H9 (cell line): ENCODE data around the gene ENO3. TPM values are rescaled to one million over a fixed set of nuclear protein-coding genes. Genes with fewer than 3 reads are reported as not detected.

Source experiments
- DNase-seq: peaks from one replicate; pipeline ENCODE4 v3.0.0-alpha.2; 2017
- H2AFZ ChIP-seq: one replicate; pipeline ENCODE4 v1.6.1; 2013; ENCODE audit warnings: mild to moderate bottlenecking, low read length, control low read depth, moderate library complexity
- H2AK5ac ChIP-seq: 2 replicates; pipeline ENCODE4 v1.6.1; 2013; ENCODE audit warnings: low read length, control low read depth, mixed read lengths; ENCODE audit not compliant: insufficient read length
- H2BK120ac ChIP-seq: one replicate; pipeline ENCODE4 v1.6.1; 2013; ENCODE audit warnings: low read depth, mild to moderate bottlenecking, low read length, control low read depth, inconsistent platforms; ENCODE audit not compliant: poor library complexity, severe bottlenecking
- H2BK12ac ChIP-seq: 2 replicates; pipeline ENCODE4 v1.6.1; 2013; ENCODE audit warnings: low read length, control low read depth, mixed read lengths, low read depth; ENCODE audit not compliant: insufficient read length
- H2BK15ac ChIP-seq: 2 replicates; pipeline ENCODE4 v1.6.1; 2013; ENCODE audit warnings: low read depth, low read length, control low read depth
- H2BK20ac ChIP-seq: one replicate; pipeline ENCODE4 v1.6.1; 2013; ENCODE audit warnings: low read depth, mild to moderate bottlenecking, low read length, control low read depth, inconsistent platforms; ENCODE audit not compliant: poor library complexity, severe bottlenecking
- H2BK5ac ChIP-seq: 2 replicates; pipeline ENCODE4 v1.6.1; 2013; ENCODE audit warnings: low read length, control low read depth, mixed read lengths; ENCODE audit not compliant: insufficient read length
- H3K14ac ChIP-seq: 2 replicates; pipeline ENCODE4 v1.6.1; 2013; ENCODE audit warnings: low read length, control low read depth; ENCODE audit not compliant: insufficient read depth
- H3K18ac ChIP-seq: 2 replicates; pipeline ENCODE4 v1.6.1; 2013; ENCODE audit warnings: low read depth, mild to moderate bottlenecking, mixed read lengths, low read length, control low read depth; ENCODE audit not compliant: insufficient read length
- H3K23ac ChIP-seq: 2 replicates; pipeline ENCODE4 v1.6.1; 2013; ENCODE audit warnings: low read length, control low read depth, mixed read lengths, low read depth; ENCODE audit not compliant: insufficient read length
- H3K23me2 ChIP-seq: 2 replicates; pipeline ENCODE4 v1.6.1; 2013; ENCODE audit warnings: low read depth, mild to moderate bottlenecking, mixed read lengths, low read length, control low read depth; ENCODE audit not compliant: insufficient read length, poor library complexity, severe bottlenecking
- H3K27ac ChIP-seq: 2 replicates; pipeline ENCODE4 v1.5.1; 2013; ENCODE audit warnings: low read length, control low read depth, mixed read lengths, low read depth; ENCODE audit not compliant: insufficient read length
- H3K27me3 ChIP-seq: 2 replicates; pipeline ENCODE4 v1.6.1; 2013; ENCODE audit warnings: low read length, control low read depth, inconsistent platforms; ENCODE audit not compliant: insufficient read depth
- H3K4ac ChIP-seq: 2 replicates; pipeline ENCODE4 v1.6.1; 2013; ENCODE audit warnings: low read depth, mild to moderate bottlenecking, control low read depth, inconsistent platforms, low read length, moderate library complexity
- H3K4me1 ChIP-seq: 2 replicates; pipeline ENCODE4 v1.6.1; 2013; ENCODE audit warnings: low read length, control low read depth, inconsistent platforms; ENCODE audit not compliant: insufficient read depth
- H3K4me2 ChIP-seq: 2 replicates; pipeline ENCODE4 v1.6.1; 2013; ENCODE audit warnings: low read length, control low read depth, mixed read lengths; ENCODE audit not compliant: insufficient read length, insufficient read depth
- H3K56ac ChIP-seq: 2 replicates; pipeline ENCODE4 v1.6.1; 2013; ENCODE audit warnings: low read depth, mild to moderate bottlenecking, mixed read lengths, low read length, control low read depth; ENCODE audit not compliant: insufficient read length
- H3K79me1 ChIP-seq: 2 replicates; pipeline ENCODE4 v1.6.1; 2013; ENCODE audit warnings: low read depth, mild to moderate bottlenecking, moderate library complexity, low read length, control low read depth, inconsistent platforms; ENCODE audit not compliant: insufficient read depth, poor library complexity, severe bottlenecking
- H3K79me2 ChIP-seq: 2 replicates; pipeline ENCODE4 v1.6.1; 2013; ENCODE audit warnings: low read length, control low read depth, inconsistent platforms; ENCODE audit not compliant: insufficient read depth
- H3K9ac ChIP-seq: 2 replicates; pipeline ENCODE4 v1.6.1; 2013; ENCODE audit warnings: low read length, control low read depth, mixed read lengths; ENCODE audit not compliant: insufficient read length; ENCODE audit errors: extremely low read depth
- H3K9me3 ChIP-seq: one replicate; pipeline ENCODE4 v1.6.1; 2013; ENCODE audit warnings: low read depth, low read length, inconsistent platforms; ENCODE audit not compliant: control insufficient read depth
- H3T11ph ChIP-seq: one replicate; pipeline ENCODE4 v1.6.1; 2013; ENCODE audit warnings: mild to moderate bottlenecking, low read length, control low read depth, inconsistent platforms
- H4K20me1 ChIP-seq: one replicate; pipeline ENCODE4 v1.6.1; 2013; ENCODE audit not compliant: control insufficient read depth, insufficient read length, insufficient read depth
- H4K5ac ChIP-seq: 2 replicates; pipeline ENCODE4 v1.6.1; 2013; ENCODE audit warnings: low read depth, mild to moderate bottlenecking, mixed read lengths, low read length, control low read depth; ENCODE audit not compliant: insufficient read length
- H4K8ac ChIP-seq: replicated peaks from 2 replicates; pipeline ENCODE4 v1.6.1; 2013; ENCODE audit warnings: low read length, control low read depth, mixed read lengths, low read depth; ENCODE audit not compliant: insufficient read length
- H4K91ac ChIP-seq: 2 replicates; pipeline ENCODE4 v1.6.1; 2013; ENCODE audit warnings: low read depth, mild to moderate bottlenecking, moderate library complexity, mixed read lengths, low read length, control low read depth; ENCODE audit not compliant: insufficient read length
- H3K27ac Mint-ChIP-seq, 3 experiments: 2 replicates in 2 of 3; 3 replicates in 1 of 3; pipeline ENCODE4 v1.8.0; 2020 to 2021; ENCODE audit warnings: mixed read lengths in 3 of 3, mild to moderate bottlenecking in 1 of 3, moderate library complexity in 1 of 3
- H3K27me3 Mint-ChIP-seq: 2 replicates; pipeline ENCODE4 v1.8.0; 2021; ENCODE audit warnings: low read depth, mild to moderate bottlenecking, moderate library complexity, mixed read lengths
- H3K36me3 Mint-ChIP-seq, 3 experiments: 2 replicates in 2 of 3; 3 replicates in 1 of 3; pipeline ENCODE4 v1.8.0; 2020 to 2021; ENCODE audit warnings: low read depth in 3 of 3, mixed read lengths in 3 of 3; ENCODE audit not compliant: insufficient read depth in 1 of 3
- H3K4me1 Mint-ChIP-seq, 2 experiments: 2 replicates each; pipeline ENCODE4 v1.8.0; 2020; ENCODE audit warnings: mixed read lengths in 2 of 2
- H3K4me3 Mint-ChIP-seq, 2 experiments: 2 replicates in 1 of 2; 3 replicates in 1 of 2; pipeline ENCODE4 v1.8.0; 2020 to 2021; ENCODE audit warnings: mild to moderate bottlenecking in 2 of 2, mixed read lengths in 2 of 2, moderate library complexity in 1 of 2
- H3K9me3 Mint-ChIP-seq, 2 experiments: 2 replicates in 1 of 2; 3 replicates in 1 of 2; pipeline ENCODE4 v1.8.0; 2020; ENCODE audit warnings: mild to moderate bottlenecking in 2 of 2, mixed read lengths in 2 of 2, moderate library complexity in 1 of 2
- CTCF ChIP-seq: fragments of 200-600 bp; sonication (generic); conservative IDR thresholded peaks from 3 replicates; pipeline ENCODE4 v1.8.0; 2021; ENCODE audit warnings: antibody characterized with exemption, mild to moderate bottlenecking
- WGBS: extraction: QIAGEN DNeasy Blood & Tissue Kit; methylation state at CpG from one replicate; pipeline ENCODE4 v1.1.7; 2013; ENCODE audit warnings: missing lambda C conversion rate, low lambda C conversion rate, mixed read lengths; ENCODE audit not compliant: insufficient read length; ENCODE audit errors: extremely low coverage; 5-methylcytosine and 5-hydroxymethylcytosine counted together
- total RNA-seq: library from RNA; stranded (reverse); gene quantifications from 2 replicates; pipeline ENCODE4 v1.2.1, GENCODE V29; 2021

Gene ENO3
- total RNA-seq, 1 experiment from 2014 or later = 25.4 TPM

- Mint-ChIP-seq H3K36me3 (peaks cover 10 to 28% (median 26%) of the 10 kb centered on the region in 3 experiments; a peak in 6 of 7 replicates), H3K4me3 (no peak overlapping the region), H3K9me3 (peaks cover 0 to under 1% of the 10 kb centered on the region in 2 experiments; a peak in 1 of 5 replicates), H3K4me1 (peaks cover 23 to 24% of the 10 kb centered on the region in 2 experiments), H3K27me3 (no peaks in the 10 kb centered on the region; the same call in 1 of the 2 replicates), H3K27ac (no peak overlapping the region)
- no peak overlapping the region for H2AFZ ChIP-seq
- no peak overlapping the region for H2BK12ac ChIP-seq
- H3K23me2 ChIP-seq = no peaks in the 10 kb centered on the region
- H3K79me1 ChIP-seq = no peaks in the 10 kb centered on the region
- H3K14ac ChIP-seq = no peak overlapping the region
- no peak overlapping the region for H4K5ac ChIP-seq
- H3K23ac ChIP-seq = no peak overlapping the region
- no peak overlapping the region for H3K56ac ChIP-seq
- DNase-seq = no peak
- H3K9me3 ChIP-seq = no peaks in the 10 kb centered on the region
- no peak overlapping the region for H4K91ac ChIP-seq
- no peak overlapping the region for H2BK5ac ChIP-seq
- no peaks in the 10 kb centered on the region; the same call in 1 of the 2 replicates for H3K79me2 ChIP-seq
- no peak overlapping the region for H4K8ac ChIP-seq
- no peak overlapping the region for H2AK5ac ChIP-seq
- no peak overlapping the region for H3T11ph ChIP-seq
- TF ChIP-seq CTCF = no peak
- H3K18ac ChIP-seq = no peak overlapping the region
- no peak overlapping the region for H3K27ac ChIP-seq
- H3K4ac ChIP-seq = no peak overlapping the region
- H2BK20ac ChIP-seq = no peak overlapping the region
- WGBS = no CpG with 5 or more reads among the region's 3 CpGs
- H3K4me2 ChIP-seq = no peak overlapping the region
- no peak overlapping the region for H3K9ac ChIP-seq
- H3K27me3 ChIP-seq = no peaks in the 10 kb centered on the region
- no peak overlapping the region for H2BK15ac ChIP-seq
- peaks cover 3% of the 10 kb centered on the region; the same call in 1 of the 2 replicates for H3K4me1 ChIP-seq
- no peaks in the 10 kb centered on the region for H4K20me1 ChIP-seq
- no peak overlapping the region for H2BK120ac ChIP-seq
Measured at GRCh38 chr17:4958102-4958501, 7.2 kb downstream of the ENO3 start.
